Upper lobe of left lung (tissue), 4 donors: ENCODE results near the gene DPP6.

Experiments used
- POLR2A ChIP-seq, 4 donors: fragments of 450-650 bp; IDR thresholded peaks; one replicate each; pipeline ENCODE4 v1.5.1; 2016 to 2017; ENCODE audit warnings: antibody characterized with exemption in 4 of 4, mild to moderate bottlenecking in 2 of 4
- POLR2AphosphoS5 ChIP-seq, 2 donors: sonication (generic); formaldehyde crosslinking; IDR thresholded peaks; one replicate each; pipeline ENCODE4 v1.5.1; 2017; ENCODE audit warnings: antibody characterized with exemption in 2 of 2
- TF ChIP-seq, protein P1 (sequence below), 6 experiments: fragments of 450-650 bp in 4 of 6; fragments of 200-600 bp in 2 of 6; sonication (generic) in 2 of 6; IDR thresholded peaks; one replicate each; pipeline ENCODE4 v1.5.1; 2016 to 2019; ENCODE audit warnings: antibody characterized with exemption in 6 of 6

DNA sequence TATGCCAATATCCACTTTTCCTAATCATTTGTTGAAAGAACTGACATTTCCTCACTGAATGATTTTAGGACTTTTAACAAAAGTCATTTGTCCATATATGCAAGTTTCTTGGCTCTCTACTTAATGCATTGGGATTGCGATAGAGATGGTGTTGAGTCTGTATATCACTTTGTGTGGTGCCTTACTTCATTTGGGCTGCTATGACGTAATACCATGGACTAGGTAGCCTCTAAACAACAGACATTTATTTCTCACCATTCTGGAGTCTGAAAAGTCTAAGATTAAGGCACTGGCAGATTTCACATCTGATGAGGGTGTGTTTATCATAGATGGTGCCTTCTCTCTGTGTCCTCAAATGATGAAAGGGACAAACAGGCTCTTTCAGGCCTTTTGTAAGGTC is 342.6 kb downstream of the DPP6 start:
- TF ChIP-seq POLR2A (IDR thresholded peaks at IDR 0.05): no peak
- TF ChIP-seq, protein P1, sequence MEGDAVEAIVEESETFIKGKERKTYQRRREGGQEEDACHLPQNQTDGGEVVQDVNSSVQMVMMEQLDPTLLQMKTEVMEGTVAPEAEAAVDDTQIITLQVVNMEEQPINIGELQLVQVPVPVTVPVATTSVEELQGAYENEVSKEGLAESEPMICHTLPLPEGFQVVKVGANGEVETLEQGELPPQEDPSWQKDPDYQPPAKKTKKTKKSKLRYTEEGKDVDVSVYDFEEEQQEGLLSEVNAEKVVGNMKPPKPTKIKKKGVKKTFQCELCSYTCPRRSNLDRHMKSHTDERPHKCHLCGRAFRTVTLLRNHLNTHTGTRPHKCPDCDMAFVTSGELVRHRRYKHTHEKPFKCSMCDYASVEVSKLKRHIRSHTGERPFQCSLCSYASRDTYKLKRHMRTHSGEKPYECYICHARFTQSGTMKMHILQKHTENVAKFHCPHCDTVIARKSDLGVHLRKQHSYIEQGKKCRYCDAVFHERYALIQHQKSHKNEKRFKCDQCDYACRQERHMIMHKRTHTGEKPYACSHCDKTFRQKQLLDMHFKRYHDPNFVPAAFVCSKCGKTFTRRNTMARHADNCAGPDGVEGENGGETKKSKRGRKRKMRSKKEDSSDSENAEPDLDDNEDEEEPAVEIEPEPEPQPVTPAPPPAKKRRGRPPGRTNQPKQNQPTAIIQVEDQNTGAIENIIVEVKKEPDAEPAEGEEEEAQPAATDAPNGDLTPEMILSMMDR (IDR thresholded peaks at IDR 0.05): no peak
- no peak for TF ChIP-seq POLR2AphosphoS5 (IDR thresholded peaks at IDR 0.05)
